MCF 10A (cell line): ENCODE results near the gene CDC25B. TPM values are rescaled to one million over a fixed set of nuclear protein-coding genes. Genes with fewer than 3 reads are reported as not detected.

Experiments used
- BruUV-seq: library from RNA; stranded (reverse); fragments of 400-500 nt; replicated peaks from 2 replicates; lab custom pipeline; 2021; lab: Mats Ljungman, UMichigan
- CTCF ChIA-PET: fragments of 300-600 bp; sonication (Branson Sonifier 250); formaldehyde crosslinking; extraction: SDS; loops from one replicate; lab custom pipeline; 2021; ENCODE audit warnings: antibody characterized with exemption, inconsistent platforms; lab: Yijun Ruan, JAX
- POLR2A ChIA-PET: fragments of 300-600, 350-650 bp; sonication (Branson Sonifier 250); formaldehyde crosslinking; extraction: SDS; loops from one replicate; lab custom pipeline; 2020; ENCODE audit warnings: antibody characterized with exemption, inconsistent platforms; lab: Yijun Ruan, JAX
- DNase-seq: peaks from one replicate; pipeline ENCODE4 v3.0.0-alpha.2; 2018; ENCODE audit not compliant: unreplicated experiment
- H3K27ac Mint-ChIP-seq: one replicate; pipeline ENCODE4 v1.8.0; 2022; ENCODE audit warnings: mild to moderate bottlenecking, low read depth, mixed read lengths; ENCODE audit not compliant: unreplicated experiment
- H3K27me3 Mint-ChIP-seq: one replicate; pipeline ENCODE4 v1.8.0; 2022; ENCODE audit warnings: mixed read lengths; ENCODE audit not compliant: insufficient read depth, unreplicated experiment
- H3K36me3 Mint-ChIP-seq: one replicate; pipeline ENCODE4 v1.8.0; 2022; ENCODE audit warnings: mild to moderate bottlenecking, moderate library complexity, mixed read lengths; ENCODE audit not compliant: insufficient read depth, unreplicated experiment
- H3K4me1 Mint-ChIP-seq: one replicate; pipeline ENCODE4 v1.8.0; 2022; ENCODE audit warnings: mixed read lengths; ENCODE audit not compliant: insufficient read depth, unreplicated experiment
- H3K4me3 Mint-ChIP-seq: one replicate; pipeline ENCODE4 v1.8.0; 2022; ENCODE audit warnings: mild to moderate bottlenecking, moderate library complexity, mixed read lengths; ENCODE audit not compliant: unreplicated experiment
- H3K9me3 Mint-ChIP-seq: one replicate; pipeline ENCODE4 v1.8.0; 2022; ENCODE audit warnings: mixed read lengths; ENCODE audit not compliant: unreplicated experiment
- intact Hi-C: fragments of 100-400 bp; cut with micrococcal nuclease; formaldehyde crosslinking; loops from 2 replicates; pipeline ENCODE4 v1.14.1; 2022
- total RNA-seq: library from RNA; stranded (reverse); gene quantifications from 2 replicates; pipeline ENCODE4 v1.2.3, GENCODE V29; 2022
- TF ChIP-seq, protein P1 (sequence below): fragments of 200-600 bp; IDR thresholded peaks from one replicate; pipeline ENCODE4 v1.8.0; 2022; ENCODE audit warnings: antibody characterized with exemption, mild to moderate bottlenecking; ENCODE audit not compliant: unreplicated experiment

Gene CDC25B
- total RNA-seq, 1 experiment from 2014 or later, result 134 TPM

DNA sequence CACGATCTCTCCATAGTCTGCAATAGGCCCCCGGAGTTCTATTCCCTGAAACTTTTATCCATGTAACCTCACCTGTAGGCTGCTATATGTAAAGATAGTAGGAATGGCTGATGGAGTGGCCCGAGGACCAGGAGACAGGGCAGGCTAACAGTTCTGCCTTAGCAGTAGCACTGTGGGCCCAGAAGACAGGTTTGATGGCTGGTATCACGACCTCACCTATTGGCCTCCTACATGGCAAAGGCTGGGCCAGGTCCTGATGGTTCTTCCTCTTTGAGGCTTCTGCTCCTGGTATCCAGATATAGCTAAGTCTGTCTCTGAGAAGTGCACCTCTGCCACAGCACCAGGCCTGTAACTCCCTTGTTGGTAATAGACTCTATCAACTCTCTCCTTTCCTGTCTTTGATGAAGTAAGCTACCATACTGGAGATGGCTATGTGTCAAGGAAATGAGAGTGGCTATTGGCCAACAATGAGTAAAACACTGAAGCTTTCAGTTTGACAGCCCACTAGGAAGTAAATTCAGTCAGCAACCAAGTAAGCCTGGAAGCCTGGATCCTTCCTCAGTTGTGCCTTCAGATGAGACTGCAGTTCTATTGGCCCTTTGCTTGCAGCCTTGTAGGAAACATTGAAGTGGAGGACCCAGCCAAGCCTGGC lies 20.5 kb upstream of the CDC25B start:
- intact Hi-C loops, result no loop called here
- TF ChIP-seq, protein P1, sequence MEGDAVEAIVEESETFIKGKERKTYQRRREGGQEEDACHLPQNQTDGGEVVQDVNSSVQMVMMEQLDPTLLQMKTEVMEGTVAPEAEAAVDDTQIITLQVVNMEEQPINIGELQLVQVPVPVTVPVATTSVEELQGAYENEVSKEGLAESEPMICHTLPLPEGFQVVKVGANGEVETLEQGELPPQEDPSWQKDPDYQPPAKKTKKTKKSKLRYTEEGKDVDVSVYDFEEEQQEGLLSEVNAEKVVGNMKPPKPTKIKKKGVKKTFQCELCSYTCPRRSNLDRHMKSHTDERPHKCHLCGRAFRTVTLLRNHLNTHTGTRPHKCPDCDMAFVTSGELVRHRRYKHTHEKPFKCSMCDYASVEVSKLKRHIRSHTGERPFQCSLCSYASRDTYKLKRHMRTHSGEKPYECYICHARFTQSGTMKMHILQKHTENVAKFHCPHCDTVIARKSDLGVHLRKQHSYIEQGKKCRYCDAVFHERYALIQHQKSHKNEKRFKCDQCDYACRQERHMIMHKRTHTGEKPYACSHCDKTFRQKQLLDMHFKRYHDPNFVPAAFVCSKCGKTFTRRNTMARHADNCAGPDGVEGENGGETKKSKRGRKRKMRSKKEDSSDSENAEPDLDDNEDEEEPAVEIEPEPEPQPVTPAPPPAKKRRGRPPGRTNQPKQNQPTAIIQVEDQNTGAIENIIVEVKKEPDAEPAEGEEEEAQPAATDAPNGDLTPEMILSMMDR, result no peak
- H3K27me3 Mint-ChIP-seq, result no peaks in the 10 kb centered on the region
- H3K36me3 Mint-ChIP-seq, result no peaks in the 10 kb centered on the region
- ChIA-PET CTCF (interaction anchor here (0.5 to 1.4 kb wide), 5 partner anchors 12 to 562 kb away, joined by 3 to 4 read pairs (median 3); partner anchors contain the start of gene AP5S1), POLR2A (interaction anchor here (1.3 kb wide), 1 partner anchor 12 kb away, joined by 3 read pairs; no protein-coding TSS in a partner anchor)
- DNase-seq, result no peak
- no peak overlapping the region for H3K27ac Mint-ChIP-seq
- BruUV-seq, result no TSS peak
- peaks cover 4% of the 10 kb centered on the region for H3K4me1 Mint-ChIP-seq
- no peak overlapping the region for H3K4me3 Mint-ChIP-seq
- H3K9me3 Mint-ChIP-seq, result no peaks in the 10 kb centered on the region

DNA sequence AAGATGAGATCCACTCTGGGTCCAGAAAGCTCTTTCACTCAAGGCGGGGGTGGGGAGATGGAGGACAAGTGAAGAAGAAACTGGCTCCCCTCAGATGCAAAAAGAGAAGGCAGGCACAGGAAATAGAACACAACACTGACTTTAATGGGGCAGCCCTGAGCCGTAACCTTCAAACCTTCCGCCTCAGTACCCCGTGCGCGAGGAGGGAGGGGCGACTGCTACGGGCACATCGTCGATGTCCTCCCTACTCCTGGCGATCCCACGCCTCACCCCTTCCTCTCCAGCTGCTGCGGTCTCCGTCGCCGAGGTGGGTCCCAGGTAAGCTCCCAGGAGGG lies 18.8 kb upstream of the CDC25B start:
- TF ChIP-seq, protein P1, result no peak
- no TSS peak for BruUV-seq
- ChIA-PET POLR2A (interaction anchor here (2.0 kb wide), 1 partner anchor 9 kb away, joined by 9 read pairs; the partner anchor contains the start of gene ADISSP), CTCF (interaction anchor here (0.6 kb wide), 1 partner anchor 110 kb away, joined by 3 read pairs; no protein-coding TSS in a partner anchor)
- Mint-ChIP-seq H3K27me3 (no peaks in the 10 kb centered on the region), H3K4me3 (no peak overlapping the region), H3K4me1 (peaks cover 15% of the 10 kb centered on the region), H3K9me3 (no peaks in the 10 kb centered on the region), H3K27ac (no peak overlapping the region), H3K36me3 (no peaks in the 10 kb centered on the region)
- no peak for DNase-seq
- intact Hi-C loops, result no loop called here

DNA sequence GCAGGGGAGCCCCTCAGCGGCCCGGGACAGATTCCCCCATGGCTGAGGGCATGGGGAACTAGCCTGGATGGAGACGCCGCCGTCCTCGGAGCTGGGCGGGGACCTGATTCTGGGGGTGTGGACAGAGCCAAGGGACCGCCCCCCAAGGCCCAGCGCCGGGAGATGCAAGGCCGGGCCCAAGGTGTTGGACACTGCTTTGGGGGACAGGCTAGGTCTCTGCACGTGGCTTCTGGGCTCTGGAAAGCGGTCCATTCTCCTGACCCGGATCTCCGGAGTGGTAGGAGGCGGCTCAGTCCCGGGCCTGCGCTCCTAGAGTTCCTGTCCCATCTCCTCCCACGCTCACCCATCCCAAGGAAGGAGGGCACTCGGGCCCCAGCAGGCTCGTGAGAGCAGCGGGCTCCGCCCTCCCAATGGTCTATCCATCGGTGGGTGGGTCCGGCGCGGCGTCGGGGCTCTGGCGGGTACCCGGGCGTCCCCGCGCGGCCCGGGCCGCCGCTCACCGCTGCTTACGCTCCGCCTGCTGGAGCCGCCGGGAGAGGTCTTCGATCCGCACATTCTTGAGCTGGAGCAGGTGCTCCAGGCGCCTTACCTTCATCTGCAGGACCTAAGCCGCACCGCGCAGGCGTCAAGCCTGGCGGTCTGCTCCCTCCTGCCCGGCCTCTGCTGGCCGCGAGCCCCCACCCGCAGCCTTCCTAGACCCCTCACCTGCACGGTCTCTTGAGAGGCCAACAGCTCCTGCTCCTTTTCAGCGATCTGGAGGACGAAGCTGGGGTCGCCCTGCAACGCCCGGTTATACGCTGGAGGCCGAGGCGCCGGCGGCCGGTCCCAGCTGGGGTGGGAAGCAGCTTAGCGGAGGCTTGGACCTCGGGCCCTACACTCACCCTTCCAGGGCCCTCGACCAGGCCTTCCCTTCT lies 18.1 kb upstream of the CDC25B start:
- H3K27me3 Mint-ChIP-seq, result no peaks in the 10 kb centered on the region
- no peak overlapping the region for H3K4me3 Mint-ChIP-seq
- POLR2A ChIA-PET, result interaction anchor here (1.9 to 2.2 kb wide), 3 partner anchors 10 to 43 kb away, joined by 9 to 17 read pairs (median 15); partner anchors contain the start of genes ADISSP and AP5S1

More for the DNA sequence above, 18.1 kb upstream of the CDC25B start:
- no peaks in the 10 kb centered on the region for H3K9me3 Mint-ChIP-seq
- CTCF ChIA-PET, result interaction anchor here (0.6 to 2.1 kb wide), 8 partner anchors 9 to 42 kb away, joined by 3 to 11 read pairs (median 4); partner anchors contain the start of gene AP5S1
- H3K4me1 Mint-ChIP-seq, result peaks cover 15% of the 10 kb centered on the region
- no peaks in the 10 kb centered on the region for H3K36me3 Mint-ChIP-seq
- BruUV-seq, result no TSS peak
- TF ChIP-seq, protein P1, result no peak
- H3K27ac Mint-ChIP-seq, result no peak overlapping the region
- DNase-seq, result no peak
- intact Hi-C loops, result no loop called here
